DMS 273 treated with DMSO at 0.1 percent for 48 hours (cell line): ENCODE results near the gene CAMTA1.

Experiments used
- DNase-seq: peaks from one replicate; lab custom pipeline; 2025; lab: John Stamatoyannopoulos, UW

The CAMTA1 gene

DNA sequence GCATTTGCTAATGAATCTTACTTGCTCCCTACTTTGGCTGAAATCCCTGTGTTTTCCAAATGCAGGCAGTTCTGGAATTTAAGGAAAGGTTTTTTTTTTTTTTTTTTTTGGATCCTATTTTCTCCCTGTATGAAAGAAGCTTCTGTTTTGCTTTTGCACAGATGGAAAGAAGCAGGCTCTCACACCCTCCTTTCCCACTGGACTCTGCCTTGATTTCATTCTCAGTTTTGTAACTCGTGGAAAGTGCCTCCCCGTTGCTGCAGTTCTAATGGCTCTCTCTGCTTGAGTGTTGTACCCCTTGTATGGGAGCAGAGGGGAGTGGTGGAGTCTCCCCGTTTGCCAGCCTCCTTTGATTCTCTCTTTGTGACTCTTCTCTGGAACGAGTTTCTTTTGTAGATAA, 291.9 kb downstream of the CAMTA1 start:
- DNase-seq = no peak

DNA sequence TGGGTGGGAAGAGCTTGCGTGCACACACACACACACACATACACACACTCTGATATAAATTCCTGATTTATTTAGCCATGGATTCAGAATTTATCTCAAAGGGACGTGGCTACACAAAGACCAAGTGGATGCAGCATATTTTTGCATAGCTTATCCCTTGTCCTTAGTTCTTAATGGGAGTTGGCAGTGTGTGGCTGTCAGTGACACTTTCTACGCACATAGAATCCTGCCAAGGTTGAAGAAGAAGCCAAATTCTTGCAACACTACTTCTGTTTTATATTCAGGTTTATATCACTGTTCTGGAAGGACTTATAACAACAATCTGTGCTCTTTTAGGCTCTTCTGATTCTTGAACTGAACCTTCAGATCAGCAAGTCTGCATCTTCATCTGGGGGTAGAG, 292.7 kb downstream of the CAMTA1 start:
- no peak for DNase-seq

GRCh38 chr1:7079637-7080036, 294.4 kb downstream of the CAMTA1 start:
- DNase-seq = no peak

GRCh38 chr1:7084232-7084894, 299.1 kb downstream of the CAMTA1 start:
- DNase-seq = no peak

- no peak for DNase-seq
Measured at GRCh38 chr1:7085521-7085920, 300.3 kb downstream of the CAMTA1 start.

DNA sequence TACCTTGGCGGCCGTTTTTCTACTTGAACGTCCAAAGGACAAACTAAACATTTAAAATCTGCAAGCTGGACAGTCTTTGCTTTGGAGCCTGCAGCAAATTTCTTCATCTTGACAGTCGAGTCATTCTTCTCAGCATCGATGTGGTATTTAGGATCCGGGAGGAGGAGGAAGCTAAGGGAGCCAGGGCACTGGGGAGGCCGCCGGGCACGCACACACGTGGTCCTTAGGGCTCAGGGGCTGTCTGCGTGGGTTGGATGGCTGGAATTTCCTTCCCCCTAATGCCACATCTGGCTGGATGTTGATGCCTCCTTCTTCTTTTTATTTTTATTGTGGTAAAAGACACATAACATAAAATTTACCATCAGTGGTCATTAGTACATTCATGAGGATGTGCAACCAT, 300.9 kb downstream of the CAMTA1 start:
- DNase-seq = no peak

- no peak for DNase-seq
Measured at GRCh38 chr1:7087888-7088287, 302.6 kb downstream of the CAMTA1 start.

GRCh38 chr1:7089497-7089896, 304.2 kb downstream of the CAMTA1 start:
- DNase-seq = no peak

GRCh38 chr1:7093297-7093696, 308.0 kb downstream of the CAMTA1 start:
- DNase-seq = no peak

DNA sequence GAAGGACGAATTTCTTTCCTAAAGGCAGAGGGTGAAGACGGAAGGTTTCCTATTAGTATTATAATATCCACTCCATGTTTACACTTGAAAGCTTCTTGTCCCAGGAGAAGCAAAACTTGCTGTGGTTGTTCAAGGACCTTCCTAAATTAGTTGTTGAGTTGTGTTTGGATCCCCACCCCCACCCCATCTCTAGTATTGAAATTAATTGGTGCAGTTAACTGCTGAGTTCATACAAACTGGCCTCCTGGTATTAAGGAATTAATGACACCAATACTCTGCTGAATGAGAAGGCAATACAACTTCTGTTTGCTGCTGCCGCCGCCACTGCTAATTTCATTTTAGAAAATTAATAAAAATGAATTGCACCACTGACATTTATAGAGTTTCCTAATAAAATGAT, 308.8 kb downstream of the CAMTA1 start:
- DNase-seq = no peak

GRCh38 chr1:7094509-7094908, 309.3 kb downstream of the CAMTA1 start:
- no peak for DNase-seq

DNA sequence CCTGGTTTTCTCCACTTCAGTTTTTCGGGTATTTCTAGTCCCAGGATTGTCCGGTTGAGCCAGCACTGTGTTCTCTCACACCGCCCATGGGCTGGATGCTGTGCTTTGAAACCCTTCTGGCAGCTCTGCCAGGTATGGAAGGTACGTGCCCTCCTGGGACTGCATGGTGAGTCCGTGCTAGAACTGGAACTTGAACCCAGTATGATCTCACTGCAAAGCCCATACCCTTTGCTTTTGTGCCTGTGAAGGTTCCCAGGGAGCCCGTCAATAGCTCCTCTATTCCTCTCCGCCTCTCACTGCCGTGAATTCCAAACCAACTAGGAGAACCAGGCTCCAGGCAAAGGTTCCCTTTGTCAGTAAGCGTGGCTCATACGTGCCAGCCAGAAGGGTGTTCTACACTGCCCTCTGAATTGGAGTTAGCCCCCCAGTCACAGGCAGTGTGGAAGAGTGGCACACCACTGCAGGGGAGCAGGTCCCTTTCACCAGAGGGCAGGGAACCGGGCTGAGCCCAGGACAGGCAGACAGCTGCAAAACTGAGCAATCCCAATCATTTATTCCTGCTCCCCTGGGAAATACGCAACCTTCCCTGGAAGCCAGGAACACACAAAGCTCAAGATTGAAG, 310.2 kb downstream of the CAMTA1 start:
- no peak for DNase-seq

GRCh38 chr1:7097938-7098592, 312.8 kb downstream of the CAMTA1 start:
- DNase-seq = no peak

GRCh38 chr1:7098641-7099040, 313.4 kb downstream of the CAMTA1 start:
- DNase-seq = no peak

GRCh38 chr1:7100479-7100878, 315.2 kb downstream of the CAMTA1 start:
- DNase-seq = no peak

GRCh38 chr1:7101187-7101586, 315.9 kb downstream of the CAMTA1 start:
- no peak for DNase-seq

DNA sequence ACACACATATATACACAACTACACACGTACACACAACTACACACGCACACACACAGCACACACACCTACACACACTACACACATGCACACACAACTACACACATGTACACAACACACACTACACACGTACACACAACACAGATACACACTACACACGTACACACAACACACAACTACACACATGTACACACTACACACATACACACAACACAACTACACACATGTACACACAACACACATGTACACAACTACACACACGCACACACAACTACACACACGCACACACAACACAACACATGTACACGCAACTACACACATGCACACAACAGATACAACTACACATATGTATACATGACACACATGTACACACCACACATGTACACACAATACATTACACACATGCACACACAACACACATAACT, 318.1 kb downstream of the CAMTA1 start:
- DNase-seq = no peak

DNA sequence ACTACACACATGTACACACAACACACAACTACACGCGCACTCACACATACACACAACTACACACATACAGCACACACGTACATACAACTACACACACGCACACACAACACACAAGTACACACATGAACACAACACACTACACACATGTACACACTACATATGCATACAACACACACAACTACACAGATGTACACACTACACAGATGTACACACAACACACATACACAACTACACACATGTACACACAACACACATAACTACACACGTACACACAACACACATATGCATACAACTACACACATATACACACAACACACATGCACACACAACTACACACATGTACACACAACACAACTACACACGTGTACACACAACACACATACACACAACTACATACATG, 318.6 kb downstream of the CAMTA1 start:
- no peak for DNase-seq

GRCh38 chr1:7104339-7104738, 319.1 kb downstream of the CAMTA1 start:
- no peak for DNase-seq

GRCh38 chr1:7105269-7105668, 320.0 kb downstream of the CAMTA1 start:
- no peak for DNase-seq

DNA sequence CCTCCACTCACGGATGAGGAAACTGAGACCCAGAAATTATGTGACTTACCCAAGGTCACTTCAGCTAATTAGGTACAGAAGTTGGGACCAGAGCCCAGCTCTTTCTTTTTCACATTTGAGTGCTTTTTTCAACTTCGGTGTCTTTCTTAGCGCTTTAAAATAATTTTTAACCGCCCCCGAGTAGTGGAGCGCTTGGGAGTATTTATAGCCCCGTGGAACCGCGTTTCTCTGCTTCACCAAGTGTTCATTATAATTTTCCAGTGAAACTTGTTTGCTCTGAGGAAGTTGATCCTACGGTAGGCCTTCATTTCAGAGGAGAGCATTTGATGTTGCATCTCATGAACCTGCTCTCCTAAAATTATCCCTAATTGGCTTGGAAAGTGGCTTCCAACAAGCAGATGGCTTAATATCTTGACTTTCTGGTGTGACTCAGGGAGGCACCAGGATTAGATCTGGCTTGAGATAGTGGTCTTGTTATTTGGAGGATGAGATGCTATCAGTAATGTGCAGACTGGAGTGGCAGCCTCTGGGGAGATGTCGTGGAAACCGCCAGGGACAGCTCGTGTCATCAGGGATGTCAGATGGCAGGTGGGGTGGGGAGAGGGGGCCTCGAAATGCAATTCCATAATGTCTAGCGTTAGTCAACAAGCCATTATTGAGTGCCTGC, 321.3 kb downstream of the CAMTA1 start:
- peak; percentile 5 for DNase-seq

GRCh38 chr1:7107109-7107830, 322.0 kb downstream of the CAMTA1 start:
- DNase-seq = no peak
